NCI-H2227 (cell line): ENCODE measurements around the gene GDPD3.

Experiments used
- DNase-seq: peaks from one replicate; lab custom pipeline; 2025; ENCODE audit not compliant: unreplicated experiment; lab: John Stamatoyannopoulos, UW

Gene GDPD3, protein sequence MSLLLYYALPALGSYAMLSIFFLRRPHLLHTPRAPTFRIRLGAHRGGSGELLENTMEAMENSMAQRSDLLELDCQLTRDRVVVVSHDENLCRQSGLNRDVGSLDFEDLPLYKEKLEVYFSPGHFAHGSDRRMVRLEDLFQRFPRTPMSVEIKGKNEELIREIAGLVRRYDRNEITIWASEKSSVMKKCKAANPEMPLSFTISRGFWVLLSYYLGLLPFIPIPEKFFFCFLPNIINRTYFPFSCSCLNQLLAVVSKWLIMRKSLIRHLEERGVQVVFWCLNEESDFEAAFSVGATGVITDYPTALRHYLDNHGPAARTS

DNA sequence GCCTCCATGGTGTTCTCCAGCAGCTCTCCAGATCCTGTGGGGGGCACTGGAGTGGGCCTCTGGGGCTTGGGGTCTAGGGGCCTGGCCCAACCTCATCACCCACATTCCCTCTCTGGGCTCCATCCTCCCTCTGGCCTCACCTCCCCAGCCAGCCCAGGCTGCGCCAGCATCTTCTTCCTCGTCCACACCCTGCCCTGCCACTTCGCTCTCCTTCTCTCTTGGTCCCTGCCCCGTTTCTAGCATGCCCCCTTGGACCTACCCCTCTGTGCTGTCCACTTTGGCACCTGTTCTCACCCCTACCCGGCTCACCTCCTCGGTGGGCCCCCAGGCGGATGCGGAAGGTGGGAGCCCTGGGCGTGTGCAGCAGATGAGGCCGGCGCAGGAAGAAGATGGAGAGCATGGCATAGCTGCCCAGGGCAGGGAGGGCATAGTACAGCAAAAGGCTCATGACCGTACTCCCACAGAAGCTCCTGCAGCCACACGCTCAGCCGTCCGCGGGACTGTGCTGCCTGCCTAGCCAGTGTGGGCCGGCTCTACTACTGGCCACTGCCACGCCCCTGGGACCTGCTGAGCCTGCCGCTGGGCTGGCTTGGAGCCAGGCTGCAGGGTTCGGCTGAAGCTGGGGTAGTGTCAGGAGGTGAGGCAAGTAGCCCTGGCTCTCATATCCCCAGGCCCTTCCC is at the start of gene GDPD3:
Gene GDPD3, minus strand, starts transcription at position 507 of the 680 bp plus-strand sequence. Its CDS starts 59 bp downstream, at position 448.
- DNase-seq = no peak

DNA sequence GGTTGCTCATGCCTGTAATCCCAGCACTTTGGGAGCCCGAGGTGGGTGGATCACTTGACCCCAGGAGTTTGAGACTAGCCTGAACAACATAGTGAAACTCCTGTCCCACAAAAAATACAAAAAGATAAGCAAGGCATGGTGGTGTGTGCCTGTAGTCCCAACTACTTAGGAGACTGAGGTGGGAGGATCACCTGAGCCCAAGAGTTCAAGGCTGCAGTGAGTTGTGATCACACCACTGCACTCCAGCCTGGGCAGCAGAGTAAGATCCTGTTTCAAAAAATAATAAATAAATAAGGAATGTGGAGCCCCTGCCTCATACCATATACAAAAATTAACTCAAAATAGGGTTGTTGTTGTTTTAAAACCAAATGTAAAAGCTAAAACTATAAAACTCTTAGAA is 43.9 kb upstream of the GDPD3 start:
- DNase-seq = no peak

DNA sequence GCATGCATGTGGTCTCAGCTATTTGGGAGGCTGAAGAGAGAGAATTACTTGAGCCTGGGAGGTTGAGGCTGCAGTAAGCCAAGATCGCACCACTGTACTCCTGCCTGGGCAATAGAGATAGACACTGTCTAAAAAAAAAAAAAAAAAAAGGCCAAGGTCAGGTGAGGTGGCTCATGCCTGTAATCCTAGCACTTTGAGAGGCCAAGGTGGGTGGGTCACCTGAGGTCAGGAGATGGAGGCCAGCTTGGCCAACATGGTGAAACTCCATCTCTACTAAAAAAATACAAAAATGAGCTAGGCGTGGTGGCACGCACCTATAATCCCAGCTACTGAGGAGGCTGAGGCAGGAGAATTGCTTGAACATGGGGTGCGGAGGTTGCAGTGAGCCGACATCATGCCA is 41.9 kb upstream of the GDPD3 start:
- DNase-seq = no peak

DNA sequence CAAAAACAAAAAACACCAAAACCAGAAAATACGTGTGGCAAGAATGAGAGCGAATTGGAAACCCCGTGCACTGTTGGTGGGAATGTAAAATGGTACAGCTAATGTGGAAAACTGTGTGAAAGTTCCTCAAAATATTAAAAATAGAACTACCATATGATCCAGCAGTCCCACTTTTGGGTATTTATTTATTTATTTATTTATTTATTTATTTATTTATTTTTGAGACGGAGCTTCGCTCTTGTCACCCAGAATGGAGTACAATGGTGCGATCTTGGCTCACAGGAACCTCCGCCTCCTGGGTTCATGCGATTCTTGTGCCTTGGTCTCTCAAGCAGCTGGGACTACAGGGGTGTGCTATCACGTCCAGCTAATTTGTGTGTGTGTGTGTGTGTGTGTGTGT is 39.2 kb upstream of the GDPD3 start:
- no peak for DNase-seq

DNA sequence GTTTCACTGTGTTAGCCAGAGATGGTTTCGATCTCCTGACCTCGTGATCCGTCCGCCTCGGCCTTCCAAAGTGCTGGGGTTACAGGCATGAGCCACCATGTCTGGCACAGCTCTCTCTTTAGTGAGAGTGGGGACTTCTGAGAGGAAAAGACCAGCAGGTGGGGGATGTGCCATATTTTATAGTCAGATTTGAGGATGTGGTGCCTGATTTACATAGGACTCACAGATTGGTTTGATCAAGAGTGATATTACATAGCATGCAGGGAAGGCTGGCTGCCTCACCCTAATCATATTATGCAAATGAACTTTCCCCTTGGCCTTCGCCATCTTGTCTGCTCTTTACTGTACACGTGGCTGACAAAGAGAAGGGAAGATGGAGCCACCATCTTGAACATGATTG is 37.8 kb upstream of the GDPD3 start:
- no peak for DNase-seq

DNA sequence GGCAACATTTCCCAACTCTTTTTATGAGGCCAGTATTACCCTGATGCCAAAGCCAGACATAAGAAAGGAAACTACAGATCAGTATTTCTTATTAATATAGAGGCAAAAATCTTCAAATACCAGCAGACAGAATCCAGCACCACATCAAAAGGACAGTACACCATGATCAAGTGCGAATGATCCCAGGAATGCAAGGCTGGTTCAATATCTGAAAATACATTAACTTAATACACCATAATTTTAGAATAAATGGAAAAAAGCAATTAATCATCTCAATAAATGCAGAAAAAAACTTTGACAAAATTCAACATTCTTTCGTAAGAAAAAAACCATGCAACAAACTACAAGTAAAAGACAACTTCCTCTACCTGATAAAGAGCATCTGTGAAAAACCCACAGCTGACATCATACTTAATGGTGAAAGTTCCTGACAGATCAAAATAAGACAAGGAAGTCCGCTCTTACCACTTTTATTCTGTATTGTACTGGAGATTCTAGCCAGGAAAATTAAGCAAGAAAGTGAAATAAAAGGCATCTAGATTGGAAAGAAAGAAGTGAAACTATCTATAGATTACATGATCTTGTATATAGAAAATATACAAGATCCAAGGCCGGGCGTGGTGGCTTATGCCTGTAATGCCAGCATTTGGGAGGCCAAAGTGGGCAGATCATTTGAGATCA is 36.1 kb upstream of the GDPD3 start:
- DNase-seq = no peak

DNA sequence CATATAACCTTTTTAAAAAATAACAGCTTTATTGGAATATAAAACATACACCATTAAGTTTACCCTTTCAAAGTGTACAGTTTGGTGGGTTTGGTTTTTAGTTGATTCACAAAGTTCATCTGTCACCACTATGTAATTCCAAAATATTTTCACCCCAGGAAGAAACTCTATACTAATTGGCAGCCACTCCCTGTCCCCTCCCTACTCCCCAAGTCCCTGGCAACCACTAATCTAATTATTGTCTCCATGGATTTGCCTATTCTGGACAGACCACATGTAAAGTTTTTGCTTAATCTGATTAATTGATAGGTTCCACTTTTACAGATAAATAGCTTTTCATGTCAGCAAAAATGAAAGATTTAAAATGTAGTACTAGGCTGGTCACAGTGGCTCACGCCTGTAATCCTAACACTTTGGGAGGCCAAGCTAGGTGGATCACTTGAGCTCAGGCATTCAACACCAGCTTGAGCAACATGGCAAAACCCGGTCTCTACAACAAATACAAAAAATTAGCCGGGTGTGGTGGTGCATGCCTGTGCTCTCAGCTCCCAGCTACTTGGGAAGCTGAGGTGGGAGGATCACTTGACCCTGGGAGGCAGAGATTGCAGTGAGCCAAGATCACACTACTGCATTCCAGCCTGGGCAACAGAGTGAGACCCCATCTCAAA is 34.6 kb upstream of the GDPD3 start:
- DNase-seq = no peak

DNA sequence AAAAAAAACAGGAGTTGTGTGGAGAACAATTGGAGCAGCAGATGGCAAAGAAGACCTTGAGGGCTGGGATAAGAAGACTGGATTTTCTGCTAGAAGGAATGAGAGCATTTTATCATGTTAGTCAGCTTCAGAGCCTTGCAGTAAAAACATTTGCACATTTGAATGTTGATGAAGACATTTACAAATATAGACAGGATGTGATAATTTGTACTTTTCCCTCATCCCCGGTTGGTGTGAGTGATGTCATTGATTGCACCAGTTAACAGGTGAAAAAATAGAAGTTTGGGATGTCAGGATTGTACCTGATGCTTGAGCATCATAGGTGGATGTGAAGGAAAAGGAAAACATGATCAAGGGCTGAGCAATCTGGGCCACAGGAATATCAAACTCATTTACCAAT is 32.3 kb upstream of the GDPD3 start:
- no peak for DNase-seq

DNA sequence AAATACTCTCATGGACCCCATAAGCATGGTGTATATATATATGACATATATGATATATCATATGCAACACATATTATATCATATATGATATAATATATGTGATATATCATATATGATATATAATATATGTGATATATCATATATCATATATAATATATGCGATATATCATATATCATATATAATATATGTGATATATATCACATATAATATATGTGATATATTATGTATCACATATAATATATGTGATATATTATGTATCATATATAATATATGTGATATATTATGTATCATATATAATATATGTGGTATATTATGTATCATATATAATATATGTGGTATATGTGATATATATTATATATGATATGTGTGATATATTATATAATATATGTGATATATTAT is 31.6 kb upstream of the GDPD3 start:
- no peak for DNase-seq

DNA sequence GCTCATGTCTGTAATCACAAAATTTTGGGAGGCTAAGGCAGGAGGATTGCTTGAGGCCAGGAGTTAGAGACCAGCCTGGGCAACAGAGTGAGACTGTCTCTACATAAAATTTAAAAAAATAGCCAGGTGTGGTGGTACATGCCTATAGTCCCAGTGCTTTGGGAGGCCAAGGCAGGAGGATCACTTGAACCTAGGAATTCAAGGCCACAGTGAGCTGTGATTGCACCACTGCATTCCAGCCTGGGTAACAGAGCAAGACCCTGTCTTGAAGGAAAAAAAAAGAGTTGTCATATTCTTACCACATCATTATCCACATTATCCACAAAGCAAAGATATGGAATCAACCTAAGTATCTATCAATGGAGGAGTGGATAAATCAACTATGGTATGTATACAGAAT is 30.7 kb upstream of the GDPD3 start:
- no peak for DNase-seq

DNA sequence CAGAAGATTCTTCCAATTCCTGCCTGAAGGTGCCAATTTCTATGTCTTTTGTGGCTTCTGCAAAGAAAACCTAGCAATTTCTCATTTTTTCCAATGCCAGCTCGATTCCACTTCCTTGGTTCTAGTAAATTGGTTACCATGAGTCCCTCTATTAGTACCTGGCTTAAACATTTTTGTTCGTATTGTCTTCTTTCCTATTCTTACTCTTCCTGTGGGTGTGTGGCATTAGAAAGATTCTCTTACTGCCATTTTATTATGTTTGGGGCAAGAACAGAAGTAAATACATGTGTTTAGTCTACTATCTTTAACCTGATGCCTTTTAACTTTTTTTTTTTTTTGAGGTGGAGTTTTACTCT is 30.0 kb upstream of the GDPD3 start:
- no peak for DNase-seq

DNA sequence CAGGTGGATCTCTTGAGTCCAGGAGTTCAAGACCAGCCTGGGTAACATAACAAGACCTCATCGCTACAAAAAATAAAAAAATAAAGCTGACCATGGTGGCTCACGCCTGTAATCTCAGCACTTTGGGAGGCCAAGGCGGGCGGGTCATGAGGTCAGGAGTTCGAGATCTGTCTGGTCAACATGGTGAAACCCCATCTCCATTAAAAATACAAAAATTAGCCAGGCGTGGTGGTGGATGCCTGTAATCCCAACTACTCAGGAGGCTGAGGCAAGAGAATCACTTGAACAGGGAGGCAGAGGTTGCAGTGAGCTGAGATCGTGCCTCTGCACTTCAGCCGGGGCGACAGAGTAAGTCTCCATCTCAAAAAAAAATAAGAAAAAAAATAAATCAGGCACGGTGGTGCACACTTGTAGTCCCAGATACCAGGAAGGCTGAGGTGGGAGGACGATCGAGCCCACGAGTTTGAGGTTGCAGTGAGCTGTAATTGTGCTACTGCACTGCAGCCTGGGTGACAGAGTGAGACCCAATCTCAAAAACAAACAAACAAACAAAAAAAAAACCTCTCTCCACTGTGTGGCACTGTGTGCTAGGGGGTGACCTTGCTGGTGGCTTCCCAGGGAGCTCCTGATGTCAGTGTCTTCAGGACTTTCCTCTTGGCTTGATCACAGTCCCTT is 29.5 kb upstream of the GDPD3 start:
- peak; percentile 27 for DNase-seq

DNA sequence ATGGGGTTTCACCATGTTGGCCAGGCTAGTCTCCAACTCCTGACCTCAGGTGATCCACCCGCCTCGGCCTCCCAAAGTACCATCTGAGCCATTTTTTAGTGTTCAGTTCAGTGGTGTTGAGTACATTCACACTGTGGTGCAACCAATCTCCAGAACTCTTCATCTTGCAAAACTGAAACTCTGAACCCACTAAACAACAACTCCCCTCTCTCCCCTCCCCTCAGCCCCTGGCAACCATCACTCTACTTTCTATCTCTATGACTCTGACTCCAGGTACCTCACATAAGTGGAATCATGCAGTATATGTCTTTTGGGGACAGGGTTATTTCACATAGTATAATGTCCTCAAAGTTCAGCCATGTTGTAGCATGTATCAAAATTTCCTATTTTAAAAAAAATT is 28.4 kb upstream of the GDPD3 start:
- no peak for DNase-seq

DNA sequence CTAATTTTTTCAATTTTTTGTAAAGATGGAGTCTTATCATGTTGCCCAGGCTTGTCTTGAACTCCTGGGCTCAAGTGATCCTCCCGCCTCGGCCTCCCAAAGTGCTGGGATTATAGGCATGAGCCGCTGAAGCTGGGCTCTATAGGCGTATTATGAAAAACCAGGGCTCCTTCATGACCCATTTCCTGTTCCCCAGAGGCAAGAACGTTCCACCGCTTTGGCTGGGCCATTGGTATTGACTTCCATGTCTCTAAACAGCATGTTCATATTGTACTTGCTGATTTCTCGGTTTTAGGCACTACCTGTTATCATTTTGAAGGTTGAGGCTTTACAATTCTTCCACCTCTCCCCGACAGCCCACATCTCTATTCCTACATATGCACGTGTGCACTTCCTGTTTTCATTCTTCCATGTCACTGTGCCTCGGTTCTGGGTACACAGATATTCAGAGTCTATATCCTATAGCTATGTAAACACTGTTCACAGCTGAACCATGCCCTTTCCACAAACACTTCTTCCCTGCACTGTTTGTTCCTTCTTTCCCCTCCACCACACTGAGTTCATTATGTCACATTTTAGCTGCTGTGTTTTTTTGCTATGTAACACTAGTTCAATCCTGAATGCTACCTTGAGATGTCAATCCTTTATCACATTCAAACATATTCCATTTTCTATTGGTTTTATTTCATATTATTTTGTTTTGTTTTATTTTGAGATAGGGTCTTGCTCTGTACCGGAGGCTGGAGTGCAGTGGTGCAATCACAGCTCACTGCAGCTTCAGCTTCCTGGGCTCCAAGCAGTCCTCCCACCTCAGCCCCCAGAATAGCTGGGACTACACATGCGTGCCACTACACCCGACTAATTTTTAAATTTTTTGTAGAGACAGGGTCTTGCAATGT is 26.5 kb upstream of the GDPD3 start:
- DNase-seq = no peak

DNA sequence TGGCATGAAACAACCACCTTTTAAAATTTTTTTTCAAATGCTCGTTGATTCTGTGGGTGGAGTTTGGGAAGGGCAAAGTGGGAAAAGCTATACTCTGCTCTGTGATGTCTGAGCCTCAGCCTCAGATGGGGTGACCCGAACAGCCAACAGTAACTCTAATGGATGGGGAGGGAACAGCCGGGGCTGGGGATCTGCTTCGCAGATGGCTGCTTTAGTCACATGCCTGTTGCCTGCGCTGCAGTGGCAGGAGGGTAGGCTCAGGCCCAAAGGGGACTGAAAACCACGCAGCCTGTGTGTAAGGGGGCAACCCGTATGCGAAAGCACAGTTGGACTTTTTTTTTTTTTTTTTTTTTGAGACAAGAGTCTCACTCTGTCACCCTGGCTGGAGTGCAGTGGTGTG is 24.6 kb upstream of the GDPD3 start:
- peak; percentile 31 for DNase-seq

DNA sequence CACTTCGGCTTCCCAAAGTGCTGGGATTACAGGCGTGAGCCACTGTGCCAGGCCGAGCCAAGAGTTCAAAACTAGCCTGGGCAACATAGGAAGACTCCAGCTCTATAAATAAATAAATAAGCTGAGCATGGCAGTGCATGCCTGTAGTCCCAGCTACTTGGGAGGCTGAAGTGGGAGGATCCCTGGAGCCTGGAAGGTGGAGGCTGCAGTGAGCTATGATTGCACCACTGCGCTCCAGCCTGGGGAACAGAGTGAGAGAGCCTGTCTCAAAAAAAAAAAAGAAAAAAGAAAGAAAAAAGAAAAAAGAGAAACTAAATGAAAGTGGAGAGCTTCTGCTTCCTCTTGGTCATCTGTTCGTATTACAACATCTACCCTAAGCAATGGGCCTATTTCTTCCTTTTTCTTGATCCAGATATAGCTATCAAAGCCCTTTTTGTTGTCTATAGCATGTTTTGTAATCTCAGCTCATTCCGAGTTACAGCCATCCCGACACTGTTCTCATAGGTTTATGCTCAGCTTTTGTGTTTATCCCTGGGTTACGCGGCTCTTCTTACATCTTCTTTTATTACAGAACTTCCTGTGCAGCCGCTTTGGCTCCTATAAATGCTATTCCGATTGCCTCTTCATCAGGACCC is 23.8 kb upstream of the GDPD3 start:
- no peak for DNase-seq

DNA sequence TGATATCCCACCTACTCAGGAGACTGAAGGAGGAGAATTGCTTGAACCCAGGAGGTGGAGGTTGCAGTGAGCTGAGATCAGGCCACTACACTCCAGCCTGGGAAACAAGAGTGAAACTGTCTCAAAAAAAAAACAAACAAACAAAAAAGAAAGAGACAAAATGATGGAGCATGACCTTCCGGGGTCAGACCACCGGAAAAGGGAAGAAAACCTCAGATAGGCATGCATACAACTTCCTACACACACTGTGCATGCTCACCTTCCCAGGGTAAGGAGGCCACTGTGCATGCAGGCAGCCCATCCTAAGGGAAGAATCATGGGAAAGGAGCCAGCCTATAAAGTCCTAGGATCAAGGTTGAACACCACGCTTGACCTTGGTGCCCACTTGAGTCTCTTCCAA is 19.3 kb upstream of the GDPD3 start:
- DNase-seq = no peak

DNA sequence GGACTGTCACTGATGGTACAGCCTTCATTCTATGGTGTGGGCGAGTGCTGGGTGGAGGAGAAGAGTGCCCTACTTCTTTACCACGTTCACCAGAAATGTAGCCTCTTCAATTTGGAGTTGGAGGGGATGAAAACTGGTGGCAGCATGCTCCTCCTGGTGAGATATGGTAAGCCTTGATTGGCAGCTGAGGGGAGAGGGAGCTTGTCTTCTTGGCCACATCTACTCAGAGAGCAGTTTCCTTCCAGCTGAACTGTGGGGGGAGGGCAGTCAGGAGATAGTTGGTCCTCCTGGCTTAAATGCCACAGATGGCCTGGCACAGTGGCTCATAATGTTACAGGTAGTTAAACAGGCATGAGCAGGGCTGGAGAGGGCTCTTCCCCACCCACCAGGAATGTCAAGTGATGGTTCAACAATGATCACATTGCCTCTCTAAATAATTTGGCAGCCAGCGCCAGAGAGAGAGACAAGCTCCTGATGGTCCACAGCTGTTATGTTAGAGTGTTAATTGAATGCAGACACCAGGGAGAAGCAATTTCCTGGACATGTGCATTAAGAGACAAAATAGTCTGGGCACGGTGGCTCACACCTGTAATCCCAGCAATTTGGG is 18.6 kb upstream of the GDPD3 start:
- peak; percentile 65 for DNase-seq

DNA sequence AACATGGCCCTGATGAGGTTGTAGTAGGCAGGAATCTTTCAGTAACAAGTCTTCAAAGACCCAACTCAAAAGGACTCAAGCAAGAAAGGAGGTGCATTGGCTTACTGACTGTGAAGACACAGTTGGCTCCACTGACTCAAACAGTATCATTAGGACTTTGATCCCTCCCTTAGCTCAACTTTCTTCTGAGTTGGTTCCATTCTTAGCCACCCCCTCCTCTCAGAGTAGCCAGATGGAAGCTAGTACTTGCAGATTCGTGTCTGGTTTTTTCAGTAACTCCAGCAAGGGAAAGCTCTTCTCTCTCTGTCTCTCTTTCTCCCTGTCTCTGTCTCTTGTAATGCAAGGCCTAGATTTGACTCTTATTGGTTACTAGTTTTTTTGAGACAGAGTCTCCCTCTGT is 14.7 kb upstream of the GDPD3 start:
- no peak for DNase-seq
